ENCODE data around the gene CYP1B1. TPM values are rescaled to one million over a fixed set of nuclear protein-coding genes. Genes with fewer than 3 reads are reported as not detected.
"Not testable (repeated sequence)": the region's sequence is repeated elsewhere in the genome, so short reads cannot be mapped to it uniquely, and the experiment has no call there.

The CYP1B1 gene
- total RNA-seq, 6 experiments from 2014 or later: 3.8 to 7.1 (median 6.4) TPM

GRCh38 chr2:38026846-38027245 lies 49.1 kb downstream of the CYP1B1 start:
- no peaks in the 10 kb centered on the region for H3K27me3 ChIP-seq
- no peaks in the 10 kb centered on the region for H3K4me1 ChIP-seq
- H3K36me3 ChIP-seq: no peaks in the 10 kb centered on the region
- DNase-seq (no peak), ATAC-seq (no peak)
- no peaks in the 10 kb centered on the region for H3K9me3 ChIP-seq
- no peak overlapping the region for H3K27ac ChIP-seq
- WGBS (ENCODE audit: insufficient coverage, low coverage, low lambda C conversion rate, missing lambda C conversion rate): 68% methylated on average over 2 of the region's 2 CpGs
- intact Hi-C loops (cut with DNase I): no loop called here
- no peak for TF ChIP-seq CTCF (IDR thresholded peaks at IDR 0.05)
- TF ChIP-seq POLR2A (IDR thresholded peaks at IDR 0.05): no peak
- no peak overlapping the region for H3K4me3 ChIP-seq

- Histone ChIP-seq H3K27ac (no peak overlapping the region), H3K36me3 (no peaks in the 10 kb centered on the region), H3K4me1 (no peaks in the 10 kb centered on the region), H3K27me3 (no peaks in the 10 kb centered on the region), H3K9me3 (no peaks in the 10 kb centered on the region), H3K4me3 (no peak overlapping the region)
- ATAC-seq (no peak), DNase-seq (no peak)
- intact Hi-C loops (cut with DNase I): no loop called here
- TF ChIP-seq CTCF (IDR thresholded peaks at IDR 0.05) (no peak), POLR2A (IDR thresholded peaks at IDR 0.05) (no peak)
- 87% methylated on average over 3 of the region's 9 CpGs for WGBS (ENCODE audit: insufficient coverage, low coverage, low lambda C conversion rate, missing lambda C conversion rate)
These were observed 54.4 kb downstream of the CYP1B1 start for GRCh38 chr2:38021589-38021988.

GRCh38 chr2:38020359-38021069 lies 55.4 kb downstream of the CYP1B1 start:
- H3K9me3 ChIP-seq; H3K4me1 ChIP-seq; DNase-seq; H3K4me3 ChIP-seq; ATAC-seq; H3K27me3 ChIP-seq; H3K36me3 ChIP-seq; H3K27ac ChIP-seq; intact Hi-C loops (cut with DNase I): not testable (repeated sequence)
- 100% methylated on average over 2 of the region's 33 CpGs for WGBS (ENCODE audit: insufficient coverage, low coverage, low lambda C conversion rate, missing lambda C conversion rate)

GRCh38 chr2:38017836-38018235 lies 58.1 kb downstream of the CYP1B1 start:
- no peak overlapping the region for H3K4me3 ChIP-seq
- TF ChIP-seq POLR2A (IDR thresholded peaks at IDR 0.05) (no peak), CTCF (IDR thresholded peaks at IDR 0.05) (no peak)
- H3K9me3 ChIP-seq: no peaks in the 10 kb centered on the region
- WGBS (ENCODE audit: insufficient coverage, low coverage, low lambda C conversion rate, missing lambda C conversion rate): 96% methylated on average over 7 of the region's 7 CpGs
- ATAC-seq: no peak
- H3K4me1 ChIP-seq: no peaks in the 10 kb centered on the region
- H3K27me3 ChIP-seq: no peaks in the 10 kb centered on the region
- no peaks in the 10 kb centered on the region for H3K36me3 ChIP-seq
- intact Hi-C loops (cut with DNase I): no loop called here
- no peak for DNase-seq
- no peak overlapping the region for H3K27ac ChIP-seq

Other genes starting within 250 kb of the CYP1B1 start
- 10 to 100 TPM in 5 of 6 experiments, 1 to 10 TPM in 1; 8.8 to 18.5 (median 15.7) TPM for gene RMDN2, start 150.9 kb downstream of the CYP1B1 start, total RNA-seq